Ascending aorta (tissue), 2 donors: ENCODE data around the gene TMEM259. TPM values are rescaled to one million over a fixed set of nuclear protein-coding genes. Genes with fewer than 3 reads are reported as not detected.

Source experiments
- DNase-seq, 2 donors: peaks; one replicate each; pipeline ENCODE4 v3.0.0-alpha.2; 2019; ENCODE audit warnings: low spot score in 2 of 2
- H3K27ac ChIP-seq, 2 donors: fragments of 200-600 bp; sonication (generic); one replicate each; pipeline ENCODE4 v1.5.1; 2016 to 2017; ENCODE audit warnings: mild to moderate bottlenecking in 1 of 2
- H3K27me3 ChIP-seq: fragments of 200-600 bp; sonication (generic); one replicate; pipeline ENCODE4 v1.5.1; 2017
- H3K36me3 ChIP-seq, 2 donors: fragments of 200-600 bp; sonication (generic); one replicate each; pipeline ENCODE4 v1.5.1; 2016
- H3K4me1 ChIP-seq, 2 donors: fragments of 200-600 bp; sonication (generic); one replicate each; pipeline ENCODE4 v1.5.1; 2016 to 2017; ENCODE audit warnings: mild to moderate bottlenecking in 1 of 2
- H3K4me3 ChIP-seq, 2 donors: fragments of 200-600 bp; sonication (generic); one replicate each; pipeline ENCODE4 v1.5.1; 2016 to 2017; ENCODE audit warnings: mild to moderate bottlenecking in 1 of 2
- H3K9me3 ChIP-seq, 2 donors: fragments of 200-600 bp; sonication (generic); one replicate each; pipeline ENCODE4 v1.5.1; 2016
- CTCF ChIP-seq, 3 experiments: fragments of 200-600 bp in 2 of 3; fragments of 450-650 bp in 1 of 3; sonication (generic) in 2 of 3; IDR thresholded peaks; one replicate each; pipeline ENCODE4 v1.5.1; 2016 to 2019; ENCODE audit warnings: antibody characterized with exemption in 3 of 3, mild to moderate bottlenecking in 1 of 3, moderate library complexity in 1 of 3
- intact Hi-C: fragments of 100-400 bp; cut with DNase I; formaldehyde crosslinking; loops from one replicate; pipeline ENCODE4 v1.15.1; 2023
- total RNA-seq: library from RNA; depleted of rRNA; stranded (reverse); fragments of >200 nt; gene quantifications from one replicate; pipeline ENCODE4 v1.1.0, GENCODE V29; 2016

TMEM259 gene
- total RNA-seq, 1 donor from 2014 or later: 452 TPM

GRCh38 chr19:996051-996838 is 24.7 kb downstream of the TMEM259 start:
- Histone ChIP-seq H3K36me3 (peaks cover 7 to 32% of the 10 kb centered on the region in 2 donors), H3K9me3 (no peaks in the 10 kb centered on the region), H3K27ac (no peak overlapping the region), H3K4me3 (no peak overlapping the region), H3K4me1 (peaks cover 0 to 9% of the 10 kb centered on the region in 2 donors), H3K27me3 (peaks cover 11% of the 10 kb centered on the region)
- no peak for DNase-seq
- no peak for TF ChIP-seq CTCF (IDR thresholded peaks at IDR 0.05)
- intact Hi-C loops: no loop called here

- DNase-seq: no peak
- Histone ChIP-seq H3K4me1 (peaks cover 0 to 4% of the 10 kb centered on the region in 2 donors), H3K27ac (no peak overlapping the region), H3K36me3 (peaks cover 13 to 42% of the 10 kb centered on the region in 2 donors), H3K9me3 (no peaks in the 10 kb centered on the region), H3K27me3 (peaks cover 11% of the 10 kb centered on the region), H3K4me3 (no peak overlapping the region)
- no peak for TF ChIP-seq CTCF (IDR thresholded peaks at IDR 0.05)
- intact Hi-C loops: no loop called here
Measured at GRCh38 chr19:995051-995827, 25.7 kb downstream of the TMEM259 start.

- Histone ChIP-seq H3K4me3 (no peak overlapping the region), H3K27me3 (peaks cover 11% of the 10 kb centered on the region), H3K4me1 (peaks cover 0 to 4% of the 10 kb centered on the region in 2 donors), H3K27ac (no peak overlapping the region), H3K36me3 (peaks cover 16 to 49% of the 10 kb centered on the region in 2 donors), H3K9me3 (no peaks in the 10 kb centered on the region)
- intact Hi-C loops: no loop called here
- no peak for DNase-seq
- no peak for TF ChIP-seq CTCF (IDR thresholded peaks at IDR 0.05)
Measured at GRCh38 chr19:994516-994915, 26.4 kb downstream of the TMEM259 start.

- DNase-seq: no peak
- H3K4me1 ChIP-seq: peaks cover 0 to 4% of the 10 kb centered on the region in 2 donors
- peaks cover 20 to 54% of the 10 kb centered on the region in 2 donors for H3K36me3 ChIP-seq
- peaks cover 11% of the 10 kb centered on the region for H3K27me3 ChIP-seq
- no peak for TF ChIP-seq CTCF (IDR thresholded peaks at IDR 0.05)
- H3K9me3 ChIP-seq: no peaks in the 10 kb centered on the region
- H3K27ac ChIP-seq: no peak overlapping the region
- intact Hi-C loops: no loop called here
- no peak overlapping the region for H3K4me3 ChIP-seq
Measured at GRCh38 chr19:993831-994393, 27.0 kb downstream of the TMEM259 start.

- H3K4me3 ChIP-seq: no peak overlapping the region
- H3K27ac ChIP-seq: no peak overlapping the region
- H3K36me3 ChIP-seq: peaks cover 20 to 56% of the 10 kb centered on the region in 2 donors
- intact Hi-C loops: no loop called here
- no peak for DNase-seq
- TF ChIP-seq CTCF (IDR thresholded peaks at IDR 0.05): no peak
- peaks cover 11% of the 10 kb centered on the region for H3K27me3 ChIP-seq
- H3K9me3 ChIP-seq: no peaks in the 10 kb centered on the region
- H3K4me1 ChIP-seq: peaks cover 0 to 4% of the 10 kb centered on the region in 2 donors
Measured at GRCh38 chr19:993361-993830, 27.5 kb downstream of the TMEM259 start.
